ENCODE results near the gene GPR157.

GRCh38 chr1:9057851-9058250 is 71.1 kb downstream of the GPR157 start:
- TF ChIP-seq CTCF (IDR thresholded peaks at IDR 0.05; ENCODE audit: borderline replicate concordance, extremely low read depth, low read length, poor library complexity, severe bottlenecking) = no peak
- TF ChIP-seq EZH2 (IDR thresholded peaks at IDR 0.05; ENCODE audit: borderline replicate concordance, low read depth, low read length, severe bottlenecking) = no peak

Data from DND-41 (cell line).